GM18505 (cell line): ENCODE results near the gene PXDN.

Experiments used
- ATAC-seq: cut with Tn5 transposase; IDR thresholded peaks from one replicate; pipeline ENCODE4 v1.9.1; 2021; ENCODE audit not compliant: unreplicated experiment
- POLR2A ChIP-seq: IDR thresholded peaks from 4 replicates; pipeline ENCODE4 v1.6.1; 2011; ENCODE audit warnings: borderline replicate concordance; ENCODE audit not compliant: insufficient read depth, insufficient read length; ENCODE audit errors: extremely low read depth

Gene PXDN

GRCh38 chr2:1602278-1603010, 141.9 kb downstream of the PXDN start:
- no peak for TF ChIP-seq POLR2A
- ATAC-seq, result no peak

GRCh38 chr2:1601471-1602277, 142.6 kb downstream of the PXDN start:
- no peak for ATAC-seq
- TF ChIP-seq POLR2A, result no peak

- TF ChIP-seq POLR2A, result no peak
- no peak for ATAC-seq
Measured at GRCh38 chr2:1601067-1601412, 143.3 kb downstream of the PXDN start.

- no peak for ATAC-seq
- TF ChIP-seq POLR2A, result no peak
Measured at GRCh38 chr2:1600191-1601066, 143.9 kb downstream of the PXDN start.

GRCh38 chr2:1599301-1600085, 144.8 kb downstream of the PXDN start:
- ATAC-seq, result no peak

GRCh38 chr2:1598800-1599199, 145.5 kb downstream of the PXDN start:
- TF ChIP-seq POLR2A, result no peak
- ATAC-seq, result no peak

More at GRCh38 chr2:1599301-1600085, 144.8 kb downstream of the PXDN start:
- no peak for TF ChIP-seq POLR2A

GRCh38 chr2:1598041-1598710, 146.1 kb downstream of the PXDN start:
- ATAC-seq, result no peak
- no peak for TF ChIP-seq POLR2A

GRCh38 chr2:1595274-1595673, 149.0 kb downstream of the PXDN start:
- no peak for TF ChIP-seq POLR2A
- ATAC-seq, result no peak

- no peak for ATAC-seq
- no peak for TF ChIP-seq POLR2A
Measured at GRCh38 chr2:1594373-1595171, 149.7 kb downstream of the PXDN start.

GRCh38 chr2:1594123-1594372, 150.3 kb downstream of the PXDN start:
- TF ChIP-seq POLR2A, result no peak
- ATAC-seq, result no peak

GRCh38 chr2:1593371-1594122, 150.8 kb downstream of the PXDN start:
- no peak for TF ChIP-seq POLR2A
- ATAC-seq, result no peak

- ATAC-seq, result no peak
- no peak for TF ChIP-seq POLR2A
Measured at GRCh38 chr2:1591978-1592907, 152.1 kb downstream of the PXDN start.
